Measurements from ENCODE around the gene SEMA4C.

SEMA4C gene

GRCh38 chr2:96860065-96861029 is 9.5 kb downstream of the SEMA4C start:
- no peak for DNase-seq (ENCODE audit: low spot score)
- TF ChIP-seq CTCF (IDR thresholded peaks at IDR 0.05; ENCODE audit: borderline replicate concordance, control extremely low read depth, extremely low read depth, insufficient read depth, missing control alignments): no peak
- in situ Hi-C loops (cut with MboI; ENCODE audit: low sequenced_read_pairs, unreplicated experiment): no loop called here

- in situ Hi-C loops (cut with MboI; ENCODE audit: low sequenced_read_pairs, unreplicated experiment): loop anchor here (5.0 kb wide), 1 partner anchor 93 kb away; no protein-coding TSS in a partner anchor
- TF ChIP-seq CTCF (IDR thresholded peaks at IDR 0.05; ENCODE audit: borderline replicate concordance, control extremely low read depth, extremely low read depth, insufficient read depth, missing control alignments): no peak
- DNase-seq (ENCODE audit: low spot score): no peak
Measured at GRCh38 chr2:96859681-96860064, 10.2 kb downstream of the SEMA4C start.

GRCh38 chr2:96859099-96859649 is 10.7 kb downstream of the SEMA4C start:
- no peak for TF ChIP-seq CTCF (IDR thresholded peaks at IDR 0.05; ENCODE audit: borderline replicate concordance, control extremely low read depth, extremely low read depth, insufficient read depth, missing control alignments)
- in situ Hi-C loops (cut with MboI; ENCODE audit: low sequenced_read_pairs, unreplicated experiment): loop anchor here (5.0 kb wide), 1 partner anchor 93 kb away; no protein-coding TSS in a partner anchor
- no peak for DNase-seq (ENCODE audit: low spot score)

- DNase-seq (ENCODE audit: low spot score): peak; percentile 100
- in situ Hi-C loops (cut with MboI; ENCODE audit: low sequenced_read_pairs, unreplicated experiment): loop anchor here (5.0 kb wide), 1 partner anchor 94 kb away; no protein-coding TSS in a partner anchor
Measured at GRCh38 chr2:96857667-96858372, 12.1 kb downstream of the SEMA4C start, which contains the start of gene ANKRD39. Gene ANKRD39, minus strand, starts transcription at chr2:96858016. Its CDS starts 29 bp downstream, at chr2:96857987.

GRCh38 chr2:96856776-96857666 is 12.9 kb downstream of the SEMA4C start:
- no peak for DNase-seq (ENCODE audit: low spot score)
- no peak for TF ChIP-seq CTCF (IDR thresholded peaks at IDR 0.05; ENCODE audit: borderline replicate concordance, control extremely low read depth, extremely low read depth, insufficient read depth, missing control alignments)
- in situ Hi-C loops (cut with MboI; ENCODE audit: low sequenced_read_pairs, unreplicated experiment): loop anchor here (5.0 kb wide), 1 partner anchor 95 kb away; no protein-coding TSS in a partner anchor

More at GRCh38 chr2:96857667-96858372, 12.1 kb downstream of the SEMA4C start, which contains the start of gene ANKRD39:
- TF ChIP-seq CTCF (IDR thresholded peaks at IDR 0.05; ENCODE audit: borderline replicate concordance, control extremely low read depth, extremely low read depth, insufficient read depth, missing control alignments): peak; percentile 97
